DOHH2 (cell line): ENCODE results near the gene MAP6.

ENCODE experiments used
- EZH2phosphoT487 ChIP-seq: fragments of 200-600 bp; sonication (generic); IDR thresholded peaks from 2 replicates; pipeline ENCODE4 v1.6.1; 2017; ENCODE audit warnings: borderline replicate concordance, mild to moderate bottlenecking, antibody characterized with exemption, low read length, moderate library complexity, mixed read lengths
- TF ChIP-seq, protein P1 (sequence below): fragments of 200-600 bp; sonication (generic); IDR thresholded peaks from one replicate; pipeline ENCODE4 v1.5.1; 2014; ENCODE audit warnings: antibody characterized with exemption, mild to moderate bottlenecking, low read depth, low read length; ENCODE audit not compliant: poor library complexity, severe bottlenecking

DNA sequence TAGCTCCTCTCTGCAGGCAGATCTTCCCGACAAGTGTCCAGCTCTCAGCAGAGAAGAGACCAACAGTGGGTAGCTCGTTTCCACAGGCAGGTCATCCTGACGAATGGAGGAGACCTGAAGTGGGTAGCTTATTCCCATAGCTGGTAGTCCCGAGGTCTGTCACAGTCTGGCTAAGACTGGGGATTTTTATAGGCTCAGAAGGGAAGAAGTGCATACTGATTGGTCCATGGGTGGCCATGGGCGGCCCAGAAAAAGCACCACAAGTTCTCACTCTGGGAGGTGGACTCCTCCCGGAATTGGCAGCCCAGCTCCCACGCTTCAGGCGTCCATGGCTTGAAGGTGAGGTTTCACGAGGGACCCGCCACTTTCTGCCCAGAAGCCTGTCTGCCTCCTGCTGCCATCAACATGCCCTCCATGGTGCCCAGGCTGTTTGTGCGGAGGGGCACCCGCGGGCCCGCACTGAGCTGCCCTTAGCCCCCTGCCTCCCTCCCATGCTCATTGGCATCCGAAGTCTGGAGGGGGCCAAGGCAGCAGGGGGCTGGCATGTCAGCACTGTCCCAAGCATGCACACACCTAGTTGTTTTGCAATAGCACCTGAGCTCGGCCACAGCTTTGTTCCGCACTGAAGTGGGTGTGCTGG is 9.9 kb upstream of the MAP6 start:
- no peak for TF ChIP-seq EZH2phosphoT487
- TF ChIP-seq, protein P1, sequence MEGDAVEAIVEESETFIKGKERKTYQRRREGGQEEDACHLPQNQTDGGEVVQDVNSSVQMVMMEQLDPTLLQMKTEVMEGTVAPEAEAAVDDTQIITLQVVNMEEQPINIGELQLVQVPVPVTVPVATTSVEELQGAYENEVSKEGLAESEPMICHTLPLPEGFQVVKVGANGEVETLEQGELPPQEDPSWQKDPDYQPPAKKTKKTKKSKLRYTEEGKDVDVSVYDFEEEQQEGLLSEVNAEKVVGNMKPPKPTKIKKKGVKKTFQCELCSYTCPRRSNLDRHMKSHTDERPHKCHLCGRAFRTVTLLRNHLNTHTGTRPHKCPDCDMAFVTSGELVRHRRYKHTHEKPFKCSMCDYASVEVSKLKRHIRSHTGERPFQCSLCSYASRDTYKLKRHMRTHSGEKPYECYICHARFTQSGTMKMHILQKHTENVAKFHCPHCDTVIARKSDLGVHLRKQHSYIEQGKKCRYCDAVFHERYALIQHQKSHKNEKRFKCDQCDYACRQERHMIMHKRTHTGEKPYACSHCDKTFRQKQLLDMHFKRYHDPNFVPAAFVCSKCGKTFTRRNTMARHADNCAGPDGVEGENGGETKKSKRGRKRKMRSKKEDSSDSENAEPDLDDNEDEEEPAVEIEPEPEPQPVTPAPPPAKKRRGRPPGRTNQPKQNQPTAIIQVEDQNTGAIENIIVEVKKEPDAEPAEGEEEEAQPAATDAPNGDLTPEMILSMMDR, result no peak
